Endothelial cell of umbilical vein (primary cell): ENCODE measurements around the gene SYDE2. TPM values are rescaled to one million over a fixed set of nuclear protein-coding genes. Genes with fewer than 3 reads are reported as not detected.

Experiments used
- BruUV-seq: library from RNA; stranded (reverse); fragments of 400-500 nt; replicated peaks from 2 replicates; lab custom pipeline; 2021; lab: Mats Ljungman, UMichigan
- CTCF ChIA-PET: fragments of 300-600, 350-600 bp; sonication (Branson Sonifier 250); formaldehyde crosslinking; loops from one replicate; lab custom pipeline; 2021; ENCODE audit warnings: antibody characterized with exemption, inconsistent platforms; lab: Charles Lee
- POLR2A ChIA-PET: fragments of 300-600, 350-600 bp; sonication (Branson Sonifier 250); formaldehyde crosslinking; loops from one replicate; lab custom pipeline; 2021; ENCODE audit warnings: antibody characterized with exemption, inconsistent platforms; lab: Charles Lee
- DNase-seq: peaks from one replicate; pipeline ENCODE4 v3.0.0-alpha.2; 2011; ENCODE audit warnings: low read depth, low spot score
- FAIRE-seq: peaks from 2 replicates; lab custom pipeline; 2011; peaks lifted over from hg19 to GRCh38; lab: Jason Lieb, UNC
- H2AFZ ChIP-seq: 2 replicates; pipeline ENCODE4 v1.6.0; 2012; ENCODE audit warnings: low read depth, low read length, control low read depth, inconsistent platforms
- H3K27ac ChIP-seq: 2 replicates; pipeline ENCODE4 v1.5.1; 2011; ENCODE audit warnings: low read depth, mild to moderate bottlenecking, control low read depth, low read length, moderate library complexity; ENCODE audit not compliant: insufficient read depth
- H3K27me3 ChIP-seq, 2 experiments: 2 replicates each; pipeline versions ENCODE4 v1.6.0 to v1.6.1; 2011; ENCODE audit warnings: low read length in 2 of 2, mixed read lengths in 1 of 2; ENCODE audit not compliant: control insufficient read depth in 2 of 2, insufficient read depth in 2 of 2
- H3K36me3 ChIP-seq, 2 experiments: 2 replicates in 1 of 2; 3 replicates in 1 of 2; pipeline ENCODE4 v1.5.1; 2011; ENCODE audit warnings: low read length in 2 of 2, mild to moderate bottlenecking in 1 of 2, moderate library complexity in 1 of 2; ENCODE audit not compliant: control insufficient read depth in 2 of 2, insufficient read depth in 2 of 2; ENCODE audit errors: extremely low read depth in 1 of 2
- H3K4me1 ChIP-seq: 3 replicates; pipeline ENCODE4 v1.5.1; 2011; ENCODE audit warnings: mild to moderate bottlenecking, low read length; ENCODE audit not compliant: control insufficient read depth, insufficient read depth; ENCODE audit errors: extremely low read depth
- H3K4me2 ChIP-seq: 2 replicates; pipeline ENCODE4 v1.6.1; 2011; ENCODE audit warnings: low read length, control low read depth, mixed read lengths; ENCODE audit not compliant: insufficient read depth
- H3K4me3 ChIP-seq, 3 experiments: fragments of 200-600 bp in 1 of 3; sonication (generic), shearing (Covaris generic) in 1 of 3; replicated peaks in 1 of 3; 2 replicates each; pipeline ENCODE4 v1.5.1; 2011 to 2016; ENCODE audit warnings: control low read depth in 3 of 3, low read length in 3 of 3, mild to moderate bottlenecking in 2 of 3, inconsistent platforms in 1 of 3, low read depth in 1 of 3, moderate library complexity in 1 of 3; ENCODE audit not compliant: insufficient read depth in 1 of 3
- H3K79me2 ChIP-seq: 2 replicates; pipeline ENCODE4 v1.6.0; 2012; ENCODE audit warnings: low read length, inconsistent platforms; ENCODE audit not compliant: control insufficient read depth, insufficient read depth
- H3K9ac ChIP-seq: replicated peaks from 2 replicates; pipeline ENCODE3; 2011; ENCODE audit warnings: low read length, control low read depth; ENCODE audit not compliant: insufficient read depth; ENCODE audit errors: extremely low read depth
- H3K9me1 ChIP-seq: replicated peaks from 3 replicates; pipeline ENCODE4 v1.6.0; 2011; ENCODE audit warnings: mild to moderate bottlenecking, low read length; ENCODE audit not compliant: control insufficient read depth, insufficient read depth; ENCODE audit errors: extremely low read depth
- H3K9me3 ChIP-seq: replicated peaks from 2 replicates; pipeline ENCODE4 v1.5.1; 2012; ENCODE audit warnings: low read length, inconsistent platforms; ENCODE audit not compliant: control insufficient read depth, insufficient read depth
- H4K20me1 ChIP-seq: replicated peaks from 2 replicates; pipeline ENCODE3; 2011; ENCODE audit warnings: mild to moderate bottlenecking, low read length; ENCODE audit not compliant: control insufficient read depth, insufficient read depth; ENCODE audit errors: extremely low read depth
- EZH2 ChIP-seq: IDR thresholded peaks from 2 replicates; pipeline ENCODE4 v1.6.1; 2012; ENCODE audit warnings: borderline replicate concordance, low read depth, mild to moderate bottlenecking, moderate library complexity, low read length, inconsistent platforms; ENCODE audit not compliant: severe bottlenecking
- FOS ChIP-seq: IDR thresholded peaks from 2 replicates; pipeline ENCODE4 v1.6.1; 2011; ENCODE audit warnings: mild to moderate bottlenecking, low read length, moderate library complexity, borderline replicate concordance; ENCODE audit not compliant: insufficient read depth
- GATA2 ChIP-seq: IDR thresholded peaks from 2 replicates; pipeline ENCODE4 v1.7.0; 2011; ENCODE audit warnings: low read depth, mild to moderate bottlenecking, moderate library complexity, mixed read lengths, low read length; ENCODE audit not compliant: insufficient read length, insufficient read depth
- JUN ChIP-seq: IDR thresholded peaks from 2 replicates; pipeline ENCODE4 v1.6.1; 2011; ENCODE audit warnings: borderline replicate concordance, low read depth; ENCODE audit not compliant: insufficient read length, insufficient read depth
- MYC ChIP-seq: IDR thresholded peaks from one replicate; pipeline ENCODE4 v1.6.1; 2011; ENCODE audit warnings: mild to moderate bottlenecking, low read depth, low read length
- POLR2A ChIP-seq: IDR thresholded peaks from 2 replicates; pipeline ENCODE4 v1.6.1; 2012; ENCODE audit warnings: low read depth, mild to moderate bottlenecking, control low read depth, low read length
- POLR2AphosphoS5 ChIP-seq: IDR thresholded peaks from 2 replicates; pipeline ENCODE4 v1.6.1; 2012; ENCODE audit warnings: low read depth, mild to moderate bottlenecking, control low read depth, low read length, moderate library complexity; ENCODE audit not compliant: insufficient read depth
- dilution Hi-C: fragments of 300-500 bp; cut with MboI; formaldehyde crosslinking; loops from one replicate; pipeline ENCODE4 v1.15.0; 2019; ENCODE audit warnings: low sequenced_read_pairs; ENCODE audit not compliant: extremely low pct_ligation_motif_present
- intact Hi-C: fragments of 100-400 bp; cut with micrococcal nuclease; formaldehyde crosslinking; loops from one replicate; pipeline ENCODE4 v1.10.0; 2022
- polyA plus RNA-seq, 4 experiments: library from polyadenylated mRNA; depleted of rRNA in 3 of 4; stranded (reverse) in 3 of 4; unstranded in 1 of 4; fragments of >200 nt; gene quantifications; 2 replicates each; pipeline versions ENCODE4 v1.2.1 to v1.2.3, GENCODE V29; 2011 to 2012; ENCODE audit warnings: missing spikeins in 1 of 4
- total RNA-seq: library from RNA; stranded (reverse); gene quantifications from 2 replicates; pipeline ENCODE4 v1.2.3, GENCODE V29; 2021
- TF ChIP-seq, protein P1 (sequence below): IDR thresholded peaks from 2 replicates; pipeline ENCODE4 v1.6.1; 2011; ENCODE audit not compliant: insufficient read depth, insufficient read length
- TF ChIP-seq, protein P2 (sequence below), 2 donors: IDR thresholded peaks; 1 replicate in 1 of 2; 2 replicates in 1 of 2; pipeline ENCODE4 v1.5.1; 2011; ENCODE audit warnings: low read length in 2 of 2, mild to moderate bottlenecking in 2 of 2, moderate library complexity in 2 of 2, control low read depth in 1 of 2, inconsistent platforms in 1 of 2, low read depth in 1 of 2; ENCODE audit not compliant: insufficient read depth in 1 of 2; ENCODE audit errors: extremely low read depth in 1 of 2

The SYDE2 gene
- total and polyA plus RNA-seq, 2 donors (not counting 3 experiments of a cell fraction or from before 2014, with no cell fraction given), result 0.52 to 3.1 TPM

DNA sequence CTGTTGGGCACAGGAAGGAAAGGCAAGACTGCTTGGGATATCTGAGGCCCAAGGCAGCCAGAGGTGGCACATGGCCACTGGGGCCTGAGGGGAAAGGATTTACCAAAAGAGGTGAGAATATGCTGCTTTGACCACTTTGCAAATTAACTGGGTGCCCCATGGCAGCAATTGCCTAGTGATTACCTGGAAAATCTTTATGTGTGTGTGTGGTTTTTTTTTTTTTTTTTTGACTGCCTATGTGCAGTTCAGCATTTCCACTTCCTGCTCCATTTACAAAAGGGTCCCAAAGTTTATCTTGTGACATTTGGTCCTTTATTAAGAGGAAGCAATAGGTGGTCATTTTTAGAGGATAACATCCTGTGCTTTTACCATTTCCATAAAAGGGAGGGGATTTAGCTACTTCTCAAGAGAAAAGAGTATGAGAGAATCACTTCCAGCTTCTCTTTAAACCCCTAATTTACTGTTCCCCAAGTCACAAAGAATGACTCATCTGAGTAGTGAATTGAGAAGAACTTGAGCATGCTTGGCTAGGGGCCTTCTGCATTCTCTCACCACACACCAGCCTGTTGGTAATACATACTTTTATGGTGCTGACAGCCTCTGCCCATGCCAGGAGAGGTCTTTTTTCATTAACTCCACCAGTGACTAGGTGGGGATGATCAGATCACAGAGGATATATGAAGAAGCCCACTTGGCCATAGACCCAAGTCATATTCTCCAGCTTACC is 52.1 kb downstream of the SYDE2 start:
- ChIA-PET POLR2A (no interaction called here), CTCF (interaction anchor here (1.2 to 1.3 kb wide), 2 partner anchors 10 to 22 kb away, joined by 4 to 5 read pairs; no protein-coding TSS in a partner anchor)
- no TSS peak for BruUV-seq
- no peaks in the 10 kb centered on the region for H3K79me2 ChIP-seq
- H3K4me1 ChIP-seq, result no peaks in the 10 kb centered on the region
- no peaks in the 10 kb centered on the region for H3K9me3 ChIP-seq
- H3K27ac ChIP-seq, result no peak overlapping the region
- no peak for DNase-seq
- FAIRE-seq, result no peak
- H3K36me3 ChIP-seq, result no peaks in the 10 kb centered on the region
- intact Hi-C loops, result no loop called here
- no peaks in the 10 kb centered on the region for H3K9me1 ChIP-seq
- H3K4me3 ChIP-seq, result no peak overlapping the region
- TF ChIP-seq EZH2, result no peak
- TF ChIP-seq JUN, result no peak
- no peak for TF ChIP-seq GATA2
- TF ChIP-seq POLR2A, result no peak
- TF ChIP-seq, protein P1, sequence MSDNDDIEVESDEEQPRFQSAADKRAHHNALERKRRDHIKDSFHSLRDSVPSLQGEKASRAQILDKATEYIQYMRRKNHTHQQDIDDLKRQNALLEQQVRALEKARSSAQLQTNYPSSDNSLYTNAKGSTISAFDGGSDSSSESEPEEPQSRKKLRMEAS, result no peak
- no peak for TF ChIP-seq MYC
- no peak for TF ChIP-seq POLR2AphosphoS5
- TF ChIP-seq, protein P2, sequence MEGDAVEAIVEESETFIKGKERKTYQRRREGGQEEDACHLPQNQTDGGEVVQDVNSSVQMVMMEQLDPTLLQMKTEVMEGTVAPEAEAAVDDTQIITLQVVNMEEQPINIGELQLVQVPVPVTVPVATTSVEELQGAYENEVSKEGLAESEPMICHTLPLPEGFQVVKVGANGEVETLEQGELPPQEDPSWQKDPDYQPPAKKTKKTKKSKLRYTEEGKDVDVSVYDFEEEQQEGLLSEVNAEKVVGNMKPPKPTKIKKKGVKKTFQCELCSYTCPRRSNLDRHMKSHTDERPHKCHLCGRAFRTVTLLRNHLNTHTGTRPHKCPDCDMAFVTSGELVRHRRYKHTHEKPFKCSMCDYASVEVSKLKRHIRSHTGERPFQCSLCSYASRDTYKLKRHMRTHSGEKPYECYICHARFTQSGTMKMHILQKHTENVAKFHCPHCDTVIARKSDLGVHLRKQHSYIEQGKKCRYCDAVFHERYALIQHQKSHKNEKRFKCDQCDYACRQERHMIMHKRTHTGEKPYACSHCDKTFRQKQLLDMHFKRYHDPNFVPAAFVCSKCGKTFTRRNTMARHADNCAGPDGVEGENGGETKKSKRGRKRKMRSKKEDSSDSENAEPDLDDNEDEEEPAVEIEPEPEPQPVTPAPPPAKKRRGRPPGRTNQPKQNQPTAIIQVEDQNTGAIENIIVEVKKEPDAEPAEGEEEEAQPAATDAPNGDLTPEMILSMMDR (IDR thresholded peaks at IDR 0.05; ENCODE audit: extremely low read depth in 1 of 2, insufficient read depth in 1 of 2, low read depth in 1 of 2, low read length in 2 of 2), result no peak
- no peak for TF ChIP-seq FOS
- H3K27me3 ChIP-seq, result peaks cover 0 to 3% of the 10 kb centered on the region in 2 experiments
- no peak overlapping the region for H3K9ac ChIP-seq
- dilution Hi-C loops, result no loop called here
- H4K20me1 ChIP-seq, result no peaks in the 10 kb centered on the region
- H2AFZ ChIP-seq, result no peak overlapping the region
- H3K4me2 ChIP-seq, result no peak overlapping the region
